GM19452 (cell line): ENCODE measurements around the gene CDH7.

ENCODE experiments used
- ATAC-seq: cut with Tn5 transposase; IDR thresholded peaks from one replicate; pipeline ENCODE4 v1.9.1; 2021; ENCODE audit not compliant: unreplicated experiment

The CDH7 gene

DNA sequence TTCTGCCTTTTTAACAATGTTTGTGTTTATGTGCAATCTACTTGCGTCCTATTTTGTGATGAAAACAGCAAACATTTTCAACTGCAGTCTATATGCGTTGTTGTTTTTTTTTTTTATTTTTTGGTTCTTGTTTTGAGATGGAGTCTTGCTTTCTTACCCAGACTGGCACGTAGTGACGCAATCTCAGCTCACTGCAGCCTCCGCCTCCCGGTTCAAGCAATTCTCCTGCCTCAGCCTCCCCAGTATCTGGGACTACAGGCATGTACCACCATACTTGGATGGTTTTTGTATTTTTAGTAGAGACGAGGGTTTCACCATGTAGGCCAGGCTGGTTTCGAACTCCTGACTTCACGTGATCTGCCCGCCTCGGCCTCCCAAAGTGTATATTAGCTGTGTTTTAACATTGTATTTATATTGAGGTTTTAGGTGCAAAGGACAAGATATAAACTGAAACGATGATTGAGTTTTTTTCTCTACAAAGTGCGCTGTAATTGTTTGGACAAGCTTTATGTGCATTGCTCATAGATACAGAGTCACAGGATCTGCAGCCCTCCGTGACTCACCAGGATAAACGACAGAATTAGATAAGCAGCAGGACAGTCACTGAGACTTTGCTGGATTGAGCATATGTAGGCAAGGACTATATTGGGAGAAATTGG is 17.4 kb downstream of the CDH7 start:
- no peak for ATAC-seq

GRCh38 chr18:65769652-65770051 is 18.8 kb downstream of the CDH7 start:
- ATAC-seq, result no peak

GRCh38 chr18:65786474-65786873 is 35.7 kb downstream of the CDH7 start:
- ATAC-seq, result no peak

DNA sequence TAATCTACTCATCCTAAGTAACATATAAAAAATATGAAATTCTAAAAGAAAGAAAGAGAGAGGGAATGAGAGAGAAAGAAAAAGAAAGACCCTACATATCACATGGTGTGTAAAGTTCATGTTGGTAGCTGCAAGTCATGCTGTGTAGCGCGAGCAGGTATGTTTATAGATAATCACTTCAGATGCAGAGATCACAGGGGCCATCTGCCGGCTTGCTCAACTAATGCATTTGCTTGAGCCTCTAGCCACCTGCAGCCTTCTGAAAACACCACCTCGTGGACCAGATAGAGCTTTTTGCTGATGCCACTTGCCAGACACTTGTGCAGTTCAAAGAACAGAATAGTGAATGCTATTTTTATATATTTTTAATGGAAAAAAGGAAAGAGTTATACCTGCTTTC is 37.6 kb downstream of the CDH7 start:
- no peak for ATAC-seq

DNA sequence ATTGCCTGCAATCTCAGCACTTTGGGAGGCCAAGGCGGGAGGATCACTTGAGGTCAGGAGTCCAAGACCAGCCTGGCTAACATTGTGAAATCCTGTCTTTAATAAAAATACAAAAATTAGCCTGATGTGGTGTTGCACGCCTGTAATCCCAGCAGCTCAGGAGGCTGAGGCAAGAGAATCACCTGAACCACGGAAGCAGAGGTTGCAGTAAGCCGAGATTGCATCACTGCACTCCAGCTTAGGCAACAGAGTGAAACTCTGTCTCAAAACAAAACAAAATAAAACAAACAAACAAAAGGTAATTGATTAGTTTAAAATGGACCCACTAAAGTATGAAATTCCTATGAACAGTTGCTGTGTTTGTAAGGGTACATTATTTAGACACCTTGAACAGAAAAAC is 39.8 kb downstream of the CDH7 start:
- ATAC-seq, result no peak

DNA sequence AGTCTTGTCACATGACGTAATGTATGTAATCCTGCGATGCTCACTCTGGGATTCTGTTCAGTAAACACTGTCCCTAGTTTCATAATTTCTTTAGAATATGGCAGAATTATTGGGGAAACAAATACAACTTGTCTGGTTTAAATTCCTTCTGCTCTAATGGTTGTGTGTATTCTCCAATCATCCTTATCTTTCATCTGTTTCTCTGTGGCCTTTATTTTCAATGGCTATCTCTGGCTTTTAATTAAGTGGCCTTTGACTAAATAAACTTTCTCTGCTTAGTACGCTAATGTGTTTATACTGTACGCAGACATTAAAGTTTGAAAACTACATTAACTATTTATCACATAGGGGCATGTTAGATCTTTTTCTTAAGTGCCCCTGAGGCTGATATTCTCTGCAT is 40.9 kb downstream of the CDH7 start:
- no peak for ATAC-seq

- ATAC-seq, result no peak
Measured at GRCh38 chr18:65792456-65793074, 41.8 kb downstream of the CDH7 start.

DNA sequence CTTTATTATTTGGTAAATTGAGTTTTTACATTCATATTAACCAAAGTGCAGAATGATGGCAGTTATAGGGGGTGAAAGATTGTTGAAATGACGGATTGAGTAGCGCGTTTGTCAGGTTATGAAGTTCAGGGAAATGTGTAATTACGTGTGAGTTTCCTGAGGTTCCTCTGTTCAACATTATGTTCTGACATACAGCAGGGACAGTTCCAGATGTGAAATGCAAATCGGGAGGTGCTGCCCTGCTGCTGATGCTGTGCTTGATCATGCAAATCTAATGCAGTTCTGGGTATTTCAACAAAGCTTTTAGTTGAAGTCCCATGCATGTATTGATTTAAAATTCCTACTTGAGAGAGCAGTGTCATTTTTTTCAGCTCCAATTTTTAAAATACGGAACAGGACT is 57.9 kb downstream of the CDH7 start:
- no peak for ATAC-seq

- ATAC-seq, result no peak
Measured at GRCh38 chr18:65811307-65811706, 60.5 kb downstream of the CDH7 start.

- no peak for ATAC-seq
Measured at GRCh38 chr18:65815506-65815905, 64.7 kb downstream of the CDH7 start.

DNA sequence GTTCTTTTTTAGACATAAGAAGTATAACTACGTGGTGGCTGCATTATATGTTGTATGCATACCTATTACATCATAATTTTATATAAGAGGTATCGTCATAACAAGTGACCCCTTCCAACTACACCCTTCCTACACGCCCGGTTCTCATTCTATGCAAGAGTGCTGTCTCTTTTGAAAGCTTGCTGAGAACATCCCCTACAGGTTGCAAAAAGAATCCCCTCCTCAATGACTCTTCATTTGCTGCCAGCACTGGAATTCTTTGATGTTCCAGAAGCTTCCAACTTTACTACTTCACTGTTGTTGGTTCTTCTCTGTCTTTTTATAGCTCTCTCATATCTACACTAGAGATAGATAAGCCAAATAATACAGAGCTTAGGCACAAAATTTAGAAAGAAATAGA is 66.4 kb downstream of the CDH7 start:
- ATAC-seq, result no peak

DNA sequence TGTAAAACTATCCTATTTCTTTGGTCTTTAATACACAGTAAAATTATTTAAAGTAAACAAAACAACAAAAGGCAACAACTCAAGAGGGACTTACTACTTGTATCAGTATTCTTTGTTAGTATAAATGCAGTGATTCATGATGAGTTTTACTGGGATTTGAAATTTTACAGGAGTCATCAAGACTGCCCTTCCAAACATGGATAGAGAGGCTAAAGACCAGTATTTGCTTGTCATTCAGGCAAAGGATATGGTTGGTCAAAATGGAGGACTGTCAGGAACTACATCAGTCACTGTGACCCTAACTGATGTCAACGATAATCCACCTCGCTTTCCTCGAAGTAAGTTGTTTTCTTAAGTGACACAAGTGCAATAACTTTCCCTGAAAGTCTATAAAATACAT is 71.1 kb downstream of the CDH7 start:
- no peak for ATAC-seq

GRCh38 chr18:65822826-65823225 is 72.0 kb downstream of the CDH7 start:
- no peak for ATAC-seq

GRCh38 chr18:65827444-65827843 is 76.6 kb downstream of the CDH7 start:
- ATAC-seq, result no peak

DNA sequence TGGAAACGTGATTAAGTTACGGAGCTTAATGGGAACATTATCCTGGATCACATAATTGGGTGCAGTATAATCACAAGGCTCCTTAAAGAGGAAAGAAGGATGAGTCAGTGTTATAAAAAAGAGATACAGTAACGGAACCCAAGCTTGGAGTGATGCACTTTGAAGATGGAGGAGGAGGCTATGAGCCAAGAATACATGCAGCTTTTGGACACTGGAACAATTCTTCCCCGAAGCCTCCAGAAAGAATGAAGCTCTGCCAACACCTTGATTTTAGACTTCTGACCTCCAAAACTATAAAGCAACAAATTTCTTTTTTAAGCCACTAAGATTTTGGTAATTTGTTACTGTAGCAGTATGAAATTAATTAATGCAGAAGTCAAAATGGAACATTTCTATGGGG is 85.1 kb downstream of the CDH7 start:
- ATAC-seq, result no peak

- no peak for ATAC-seq
Measured at GRCh38 chr18:65846107-65846506, 95.3 kb downstream of the CDH7 start.

GRCh38 chr18:65852273-65852672 is 101.5 kb downstream of the CDH7 start:
- ATAC-seq, result no peak

GRCh38 chr18:65859075-65859474 is 108.3 kb downstream of the CDH7 start:
- ATAC-seq, result no peak

DNA sequence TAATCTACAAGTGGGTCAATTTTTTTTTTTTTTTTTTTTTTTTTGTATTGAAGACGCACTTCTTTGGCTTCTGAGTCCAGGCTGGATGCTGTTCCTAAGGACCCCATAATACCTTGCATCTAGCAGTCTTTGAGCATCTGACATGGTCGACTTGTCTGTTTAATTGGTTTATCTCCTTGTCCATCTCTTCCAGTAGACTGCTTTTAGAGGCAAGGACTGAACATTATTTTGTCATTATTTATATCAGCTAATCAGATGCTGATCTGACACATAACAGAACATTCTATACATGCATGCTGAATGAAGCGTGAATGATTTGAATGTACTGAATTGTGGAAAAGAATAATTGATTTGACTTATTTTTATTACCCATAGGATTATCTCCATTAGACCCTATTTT is 118.7 kb downstream of the CDH7 start:
- ATAC-seq, result no peak

DNA sequence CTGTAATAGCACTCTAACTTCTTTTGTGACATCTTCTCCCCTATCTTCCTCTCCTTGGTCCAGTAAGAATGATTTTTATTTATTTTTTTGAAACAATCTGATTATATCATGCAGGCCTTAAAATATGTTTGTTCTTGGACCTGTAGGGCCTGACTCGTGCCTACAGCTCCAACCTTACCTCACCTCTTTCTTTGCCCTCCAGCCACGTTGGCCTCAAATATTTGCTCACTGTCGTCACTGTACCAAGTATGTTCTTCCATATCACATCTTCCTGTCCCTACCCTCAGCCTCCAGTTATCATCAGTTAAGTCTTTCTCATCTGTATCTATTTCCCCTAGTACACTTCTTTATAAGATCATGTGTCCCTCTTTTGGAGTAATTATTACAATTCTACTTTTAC is 125.5 kb downstream of the CDH7 start:
- ATAC-seq, result no peak

DNA sequence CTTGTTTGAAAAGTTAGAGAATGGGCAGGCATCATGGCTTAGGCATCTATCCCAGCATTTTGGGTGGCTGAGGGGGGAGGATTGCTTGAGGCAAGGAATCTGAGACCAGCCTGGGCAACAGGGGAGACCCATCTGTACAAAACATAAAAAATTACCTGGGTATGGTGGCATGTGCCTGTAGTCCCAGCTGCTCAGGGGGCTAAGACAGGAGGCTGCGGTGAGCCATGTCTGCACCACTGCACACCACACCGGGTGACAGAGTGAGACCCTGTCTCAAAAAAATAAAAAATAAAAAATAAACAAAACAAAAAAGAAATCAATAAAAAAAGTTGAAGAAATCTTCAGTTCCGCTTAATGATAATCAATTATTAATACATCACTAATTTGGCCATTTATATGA is 146.5 kb downstream of the CDH7 start:
- ATAC-seq, result no peak

DNA sequence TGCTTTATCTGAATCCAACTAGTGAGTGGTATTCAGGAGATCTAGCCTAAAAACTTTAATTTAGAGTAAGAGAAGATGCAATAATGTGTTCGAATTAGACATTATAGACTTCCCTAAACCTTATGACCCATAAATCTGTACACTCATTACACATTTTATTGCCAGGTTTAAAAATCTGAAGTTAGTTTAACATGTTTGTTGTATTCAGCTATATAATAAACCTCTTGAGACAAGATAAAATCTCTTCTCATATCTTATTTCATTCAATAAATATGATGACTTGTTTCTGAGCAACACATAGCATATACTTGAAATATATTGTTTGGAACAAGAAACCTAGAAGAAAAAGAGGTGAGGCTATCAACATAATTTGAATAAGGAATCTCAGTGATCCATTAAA is 150.7 kb downstream of the CDH7 start:
- no peak for ATAC-seq

GRCh38 chr18:65906621-65907034 is 155.8 kb downstream of the CDH7 start:
- ATAC-seq, result no peak
